CD4-positive, alpha-beta T cell (primary cell): ENCODE data around the gene TCAP. TPM values are rescaled to one million over a fixed set of nuclear protein-coding genes. Genes with fewer than 3 reads are reported as not detected.

Experiments used
- ATAC-seq: fragments of 200-7000 bp; cut with Tn5 transposase; one replicate; pipeline ENCODE4 v1.10.0; 2022; ENCODE audit warnings: mild to moderate bottlenecking; ENCODE audit not compliant: poor library complexity
- CTCF ChIA-PET: fragments of 350-600 bp; sonication (Branson Sonifier 250); formaldehyde crosslinking; loops from one replicate; lab custom pipeline; 2021; ENCODE audit warnings: antibody characterized with exemption, inconsistent platforms; lab: Charles Lee
- POLR2A ChIA-PET: fragments of 350-600 bp; sonication (Branson Sonifier 250); formaldehyde crosslinking; loops from one replicate; lab custom pipeline; 2021; ENCODE audit warnings: antibody characterized with exemption, inconsistent platforms; lab: Charles Lee
- DNase-seq, 14 experiments: peaks; one replicate each; pipeline ENCODE4 v3.0.0-alpha.2; 2013 to 2020; ENCODE audit warnings: mixed read lengths in 2 of 14
- H3K27ac ChIP-seq, 2 donors: one replicate each; pipeline versions ENCODE4 v1.5.1 to v1.7.0; 2013; ENCODE audit warnings: low read length in 2 of 2, low read depth in 1 of 2, mild to moderate bottlenecking in 1 of 2
- H3K27me3 ChIP-seq, 2 experiments: 1 replicate in 1 of 2; 2 replicates in 1 of 2; pipeline versions ENCODE4 v1.6.1 to v1.7.0; 2013; ENCODE audit warnings: low read length in 2 of 2, control low read depth in 1 of 2, mild to moderate bottlenecking in 1 of 2, moderate library complexity in 1 of 2; ENCODE audit not compliant: insufficient read depth in 2 of 2, control insufficient read depth in 1 of 2
- H3K36me3 ChIP-seq: one replicate; pipeline ENCODE4 v1.6.1; 2013; ENCODE audit warnings: low read length, control low read depth; ENCODE audit not compliant: insufficient read depth
- H3K4me1 ChIP-seq: one replicate; pipeline ENCODE4 v1.6.1; 2013; ENCODE audit warnings: low read length, control low read depth; ENCODE audit not compliant: insufficient read depth
- H3K4me3 ChIP-seq: one replicate; pipeline ENCODE4 v1.5.1; 2013; ENCODE audit warnings: mild to moderate bottlenecking, low read length, moderate library complexity
- H3K9me3 ChIP-seq, 2 experiments: 1 replicate in 1 of 2; 2 replicates in 1 of 2; pipeline versions ENCODE4 v1.6.1 to v1.7.0; 2013; ENCODE audit warnings: low read length in 2 of 2, mild to moderate bottlenecking in 2 of 2, control low read depth in 1 of 2, moderate library complexity in 1 of 2; ENCODE audit not compliant: control insufficient read depth in 1 of 2, insufficient read depth in 1 of 2
- H3K27ac Mint-ChIP-seq: one replicate; pipeline ENCODE4 v1.8.0; 2020; ENCODE audit warnings: mixed read lengths
- H3K27me3 Mint-ChIP-seq: one replicate; pipeline ENCODE4 v1.8.0; 2021; ENCODE audit warnings: mixed read lengths
- H3K36me3 Mint-ChIP-seq: one replicate; pipeline ENCODE4 v1.8.0; 2021; ENCODE audit warnings: low read depth, mixed read lengths
- H3K4me1 Mint-ChIP-seq: one replicate; pipeline ENCODE4 v1.8.0; 2021; ENCODE audit warnings: low read depth, mixed read lengths
- H3K4me3 Mint-ChIP-seq: one replicate; pipeline ENCODE4 v1.8.0; 2020; ENCODE audit warnings: mild to moderate bottlenecking, mixed read lengths
- H3K9me3 Mint-ChIP-seq: one replicate; pipeline ENCODE4 v1.8.0; 2020; ENCODE audit warnings: mixed read lengths
- CTCF ChIP-seq: fragments of 200-600 bp; IDR thresholded peaks from one replicate; pipeline ENCODE4 v1.8.0; 2022; ENCODE audit warnings: antibody characterized with exemption, mild to moderate bottlenecking
- intact Hi-C, 2 experiments: fragments of 100-400 bp; cut with DNase I in 1 of 2; cut with micrococcal nuclease in 1 of 2; formaldehyde crosslinking; loops; one replicate each; pipeline versions ENCODE4 v1.15.1 to v1.9.0; 2023 to 2025; cut with DNase I, micrococcal nuclease
- total RNA-seq, 174 experiments: library from RNA in 2 of 174; stranded (reverse) in 2 of 174; gene quantifications; one replicate each; pipeline ENCODE4 v1.2.3 and lab custom pipeline; 2021 to 2026

The TCAP gene
- total RNA-seq, 2 experiments from 2014 or later, result 6.4 TPM

GRCh38 chr17:39701784-39702422, 36.8 kb downstream of the TCAP start:
- CTCF ChIA-PET, result no interaction called here

GRCh38 chr17:39702901-39703893, 38.0 kb downstream of the TCAP start:
- Mint-ChIP-seq H3K4me1 (peaks cover 15% of the 10 kb centered on the region), H3K27me3 (peaks cover 29% of the 10 kb centered on the region), H3K36me3 (no peaks in the 10 kb centered on the region), H3K4me3 (no peak overlapping the region), H3K27ac (no peak overlapping the region), H3K9me3 (no peaks in the 10 kb centered on the region)
- peaks cover 24 to 33% of the 10 kb centered on the region in 2 experiments for H3K27me3 ChIP-seq
- H3K27ac ChIP-seq, result no peak overlapping the region
- H3K4me3 ChIP-seq, result no peak overlapping the region
- DNase-seq (peak in 1 of 14 experiments; percentile 16), ATAC-seq (no peak)
- intact Hi-C loops, result no loop called here
- ChIA-PET CTCF (no interaction called here), POLR2A (no interaction called here)
- H3K36me3 ChIP-seq, result no peaks in the 10 kb centered on the region
- TF ChIP-seq CTCF, result no peak
- peaks cover 0 to 5% of the 10 kb centered on the region in 2 experiments for H3K9me3 ChIP-seq
- H3K4me1 ChIP-seq, result peaks cover 34% of the 10 kb centered on the region

More at GRCh38 chr17:39701784-39702422, 36.8 kb downstream of the TCAP start:
- Mint-ChIP-seq H3K4me3 (no peak overlapping the region), H3K9me3 (no peaks in the 10 kb centered on the region), H3K4me1 (peaks cover 10% of the 10 kb centered on the region), H3K27me3 (peaks cover 34% of the 10 kb centered on the region), H3K36me3 (no peaks in the 10 kb centered on the region), H3K27ac (no peak overlapping the region)
- no peak overlapping the region for H3K4me3 ChIP-seq
- H3K9me3 ChIP-seq, result peaks cover 0 to 5% of the 10 kb centered on the region in 2 experiments
- peaks cover 24 to 33% of the 10 kb centered on the region in 2 experiments for H3K27me3 ChIP-seq
- no peaks in the 10 kb centered on the region for H3K36me3 ChIP-seq
- intact Hi-C loops, result no loop called here
- TF ChIP-seq CTCF, result no peak
- DNase-seq, result no peak
- POLR2A ChIA-PET, result interaction anchor here (0.9 kb wide), 1 partner anchor 14 kb away, joined by 3 read pairs; the partner anchor contains the start of gene PGAP3
- H3K27ac ChIP-seq, result no peak overlapping the region
- no peak for ATAC-seq
- H3K4me1 ChIP-seq, result peaks cover 22% of the 10 kb centered on the region

- Histone ChIP-seq H3K36me3 (no peaks in the 10 kb centered on the region), H3K27me3 (peaks cover 23 to 30% of the 10 kb centered on the region in 2 experiments), H3K27ac (no peak overlapping the region), H3K9me3 (peaks cover 0 to 5% of the 10 kb centered on the region in 2 experiments), H3K4me1 (peaks cover 34% of the 10 kb centered on the region), H3K4me3 (no peak overlapping the region)
- DNase-seq (no peak), ATAC-seq (no peak)
- Mint-ChIP-seq H3K4me3 (no peak overlapping the region), H3K36me3 (no peaks in the 10 kb centered on the region), H3K27me3 (peaks cover 25% of the 10 kb centered on the region), H3K4me1 (peaks cover 15% of the 10 kb centered on the region), H3K9me3 (no peaks in the 10 kb centered on the region), H3K27ac (no peak overlapping the region)
- TF ChIP-seq CTCF, result no peak
- ChIA-PET POLR2A (no interaction called here), CTCF (no interaction called here)
- intact Hi-C loops, result no loop called here
These were observed 38.8 kb downstream of the TCAP start for GRCh38 chr17:39703913-39704312.
